ENCODE data around the gene KIF26B.

- TF ChIP-seq, protein P1, sequence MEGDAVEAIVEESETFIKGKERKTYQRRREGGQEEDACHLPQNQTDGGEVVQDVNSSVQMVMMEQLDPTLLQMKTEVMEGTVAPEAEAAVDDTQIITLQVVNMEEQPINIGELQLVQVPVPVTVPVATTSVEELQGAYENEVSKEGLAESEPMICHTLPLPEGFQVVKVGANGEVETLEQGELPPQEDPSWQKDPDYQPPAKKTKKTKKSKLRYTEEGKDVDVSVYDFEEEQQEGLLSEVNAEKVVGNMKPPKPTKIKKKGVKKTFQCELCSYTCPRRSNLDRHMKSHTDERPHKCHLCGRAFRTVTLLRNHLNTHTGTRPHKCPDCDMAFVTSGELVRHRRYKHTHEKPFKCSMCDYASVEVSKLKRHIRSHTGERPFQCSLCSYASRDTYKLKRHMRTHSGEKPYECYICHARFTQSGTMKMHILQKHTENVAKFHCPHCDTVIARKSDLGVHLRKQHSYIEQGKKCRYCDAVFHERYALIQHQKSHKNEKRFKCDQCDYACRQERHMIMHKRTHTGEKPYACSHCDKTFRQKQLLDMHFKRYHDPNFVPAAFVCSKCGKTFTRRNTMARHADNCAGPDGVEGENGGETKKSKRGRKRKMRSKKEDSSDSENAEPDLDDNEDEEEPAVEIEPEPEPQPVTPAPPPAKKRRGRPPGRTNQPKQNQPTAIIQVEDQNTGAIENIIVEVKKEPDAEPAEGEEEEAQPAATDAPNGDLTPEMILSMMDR (optimal IDR thresholded peaks at IDR 0.05 in 1 of 3, IDR thresholded peaks at IDR 0.05 in 1 of 3, conservative IDR thresholded peaks at IDR 0.05 in 1 of 3; ENCODE audit: extremely low read depth in 1 of 3, insufficient read depth in 2 of 3, low read length in 3 of 3): no peak
- no peak for TF ChIP-seq EZH2 (IDR thresholded peaks at IDR 0.05; ENCODE audit: low read length)
Observed at GRCh38 chr1:245444147-245444828, 289.5 kb downstream of the KIF26B start.
